Endothelial cell of umbilical vein (primary cell): Measurements from ENCODE around the gene OSBPL1A. TPM values are rescaled to one million over a fixed set of nuclear protein-coding genes. Genes with fewer than 3 reads are reported as not detected.

Experiments
- BruUV-seq: library from RNA; stranded (reverse); fragments of 400-500 nt; replicated peaks from 2 replicates; lab custom pipeline; 2021; lab: Mats Ljungman, UMichigan
- CTCF ChIA-PET: fragments of 300-600, 350-600 bp; sonication (Branson Sonifier 250); formaldehyde crosslinking; loops from one replicate; lab custom pipeline; 2021; ENCODE audit warnings: antibody characterized with exemption, inconsistent platforms; lab: Charles Lee
- POLR2A ChIA-PET: fragments of 300-600, 350-600 bp; sonication (Branson Sonifier 250); formaldehyde crosslinking; loops from one replicate; lab custom pipeline; 2021; ENCODE audit warnings: antibody characterized with exemption, inconsistent platforms; lab: Charles Lee
- DNase-seq: peaks from one replicate; pipeline ENCODE4 v3.0.0-alpha.2; 2011; ENCODE audit warnings: low read depth, low spot score
- FAIRE-seq: peaks from 2 replicates; lab custom pipeline; 2011; peaks lifted over from hg19 to GRCh38; lab: Jason Lieb, UNC
- H2AFZ ChIP-seq: 2 replicates; pipeline ENCODE4 v1.6.0; 2012; ENCODE audit warnings: low read depth, low read length, control low read depth, inconsistent platforms
- H3K27ac ChIP-seq: 2 replicates; pipeline ENCODE4 v1.5.1; 2011; ENCODE audit warnings: low read depth, mild to moderate bottlenecking, control low read depth, low read length, moderate library complexity; ENCODE audit not compliant: insufficient read depth
- H3K27me3 ChIP-seq, 2 experiments: 2 replicates each; pipeline versions ENCODE4 v1.6.0 to v1.6.1; 2011; ENCODE audit warnings: low read length in 2 of 2, mixed read lengths in 1 of 2; ENCODE audit not compliant: control insufficient read depth in 2 of 2, insufficient read depth in 2 of 2
- H3K36me3 ChIP-seq, 2 experiments: 2 replicates in 1 of 2; 3 replicates in 1 of 2; pipeline ENCODE4 v1.5.1; 2011; ENCODE audit warnings: low read length in 2 of 2, mild to moderate bottlenecking in 1 of 2, moderate library complexity in 1 of 2; ENCODE audit not compliant: control insufficient read depth in 2 of 2, insufficient read depth in 2 of 2; ENCODE audit errors: extremely low read depth in 1 of 2
- H3K4me1 ChIP-seq: 3 replicates; pipeline ENCODE4 v1.5.1; 2011; ENCODE audit warnings: mild to moderate bottlenecking, low read length; ENCODE audit not compliant: control insufficient read depth, insufficient read depth; ENCODE audit errors: extremely low read depth
- H3K4me2 ChIP-seq: 2 replicates; pipeline ENCODE4 v1.6.1; 2011; ENCODE audit warnings: low read length, control low read depth, mixed read lengths; ENCODE audit not compliant: insufficient read depth
- H3K4me3 ChIP-seq, 3 experiments: fragments of 200-600 bp in 1 of 3; sonication (generic), shearing (Covaris generic) in 1 of 3; replicated peaks in 1 of 3; 2 replicates each; pipeline ENCODE4 v1.5.1; 2011 to 2016; ENCODE audit warnings: control low read depth in 3 of 3, low read length in 3 of 3, mild to moderate bottlenecking in 2 of 3, inconsistent platforms in 1 of 3, low read depth in 1 of 3, moderate library complexity in 1 of 3; ENCODE audit not compliant: insufficient read depth in 1 of 3
- H3K79me2 ChIP-seq: 2 replicates; pipeline ENCODE4 v1.6.0; 2012; ENCODE audit warnings: low read length, inconsistent platforms; ENCODE audit not compliant: control insufficient read depth, insufficient read depth
- H3K9ac ChIP-seq: replicated peaks from 2 replicates; pipeline ENCODE3; 2011; ENCODE audit warnings: low read length, control low read depth; ENCODE audit not compliant: insufficient read depth; ENCODE audit errors: extremely low read depth
- H3K9me1 ChIP-seq: replicated peaks from 3 replicates; pipeline ENCODE4 v1.6.0; 2011; ENCODE audit warnings: mild to moderate bottlenecking, low read length; ENCODE audit not compliant: control insufficient read depth, insufficient read depth; ENCODE audit errors: extremely low read depth
- H3K9me3 ChIP-seq: replicated peaks from 2 replicates; pipeline ENCODE4 v1.5.1; 2012; ENCODE audit warnings: low read length, inconsistent platforms; ENCODE audit not compliant: control insufficient read depth, insufficient read depth
- H4K20me1 ChIP-seq: replicated peaks from 2 replicates; pipeline ENCODE3; 2011; ENCODE audit warnings: mild to moderate bottlenecking, low read length; ENCODE audit not compliant: control insufficient read depth, insufficient read depth; ENCODE audit errors: extremely low read depth
- CTCF ChIP-seq, 2 donors: IDR thresholded peaks; 1 replicate in 1 of 2; 2 replicates in 1 of 2; pipeline ENCODE4 v1.5.1; 2011; ENCODE audit warnings: low read length in 2 of 2, mild to moderate bottlenecking in 2 of 2, moderate library complexity in 2 of 2, control low read depth in 1 of 2, inconsistent platforms in 1 of 2, low read depth in 1 of 2; ENCODE audit not compliant: insufficient read depth in 1 of 2; ENCODE audit errors: extremely low read depth in 1 of 2
- EZH2 ChIP-seq: IDR thresholded peaks from 2 replicates; pipeline ENCODE4 v1.6.1; 2012; ENCODE audit warnings: borderline replicate concordance, low read depth, mild to moderate bottlenecking, moderate library complexity, low read length, inconsistent platforms; ENCODE audit not compliant: severe bottlenecking
- FOS ChIP-seq: IDR thresholded peaks from 2 replicates; pipeline ENCODE4 v1.6.1; 2011; ENCODE audit warnings: mild to moderate bottlenecking, low read length, moderate library complexity, borderline replicate concordance; ENCODE audit not compliant: insufficient read depth
- GATA2 ChIP-seq: IDR thresholded peaks from 2 replicates; pipeline ENCODE4 v1.7.0; 2011; ENCODE audit warnings: low read depth, mild to moderate bottlenecking, moderate library complexity, mixed read lengths, low read length; ENCODE audit not compliant: insufficient read length, insufficient read depth
- JUN ChIP-seq: IDR thresholded peaks from 2 replicates; pipeline ENCODE4 v1.6.1; 2011; ENCODE audit warnings: borderline replicate concordance, low read depth; ENCODE audit not compliant: insufficient read length, insufficient read depth
- MAX ChIP-seq: IDR thresholded peaks from 2 replicates; pipeline ENCODE4 v1.6.1; 2011; ENCODE audit not compliant: insufficient read depth, insufficient read length
- MYC ChIP-seq: IDR thresholded peaks from one replicate; pipeline ENCODE4 v1.6.1; 2011; ENCODE audit warnings: mild to moderate bottlenecking, low read depth, low read length
- POLR2A ChIP-seq: IDR thresholded peaks from 2 replicates; pipeline ENCODE4 v1.6.1; 2012; ENCODE audit warnings: low read depth, mild to moderate bottlenecking, control low read depth, low read length
- POLR2AphosphoS5 ChIP-seq: IDR thresholded peaks from 2 replicates; pipeline ENCODE4 v1.6.1; 2012; ENCODE audit warnings: low read depth, mild to moderate bottlenecking, control low read depth, low read length, moderate library complexity; ENCODE audit not compliant: insufficient read depth
- dilution Hi-C: fragments of 300-500 bp; cut with MboI; formaldehyde crosslinking; loops from one replicate; pipeline ENCODE4 v1.15.0; 2019; ENCODE audit warnings: low sequenced_read_pairs; ENCODE audit not compliant: extremely low pct_ligation_motif_present
- intact Hi-C: fragments of 100-400 bp; cut with micrococcal nuclease; formaldehyde crosslinking; loops from one replicate; pipeline ENCODE4 v1.10.0; 2022
- polyA plus RNA-seq, 4 experiments: library from polyadenylated mRNA; depleted of rRNA in 3 of 4; stranded (reverse) in 3 of 4; unstranded in 1 of 4; fragments of >200 nt; gene quantifications; 2 replicates each; pipeline versions ENCODE4 v1.2.1 to v1.2.3, GENCODE V29; 2011 to 2012; ENCODE audit warnings: missing spikeins in 1 of 4
- total RNA-seq: library from RNA; stranded (reverse); gene quantifications from 2 replicates; pipeline ENCODE4 v1.2.3, GENCODE V29; 2021

The OSBPL1A gene
- total and polyA plus RNA-seq, 2 donors (not counting 3 experiments of a cell fraction or from before 2014, with no cell fraction given), result 6.4 to 16.5 TPM

- H3K4me1 ChIP-seq, result peaks cover 4% of the 10 kb centered on the region
- ChIA-PET POLR2A (no interaction called here), CTCF (no interaction called here)
- H3K4me3 ChIP-seq, result no peak overlapping the region
- dilution Hi-C loops (no loop called here), intact Hi-C loops (no loop called here)
- no peak for DNase-seq
- H3K27ac ChIP-seq, result no peak overlapping the region
- H3K36me3 ChIP-seq, result no peaks in the 10 kb centered on the region
- H3K9ac ChIP-seq, result no peak overlapping the region
- no peaks in the 10 kb centered on the region for H3K9me1 ChIP-seq
- no peaks in the 10 kb centered on the region for H3K79me2 ChIP-seq
- FAIRE-seq, result no peak
- H3K27me3 ChIP-seq, result no peaks in the 10 kb centered on the region
- no peak overlapping the region for H2AFZ ChIP-seq
- no peak overlapping the region for H3K4me2 ChIP-seq
- no TSS peak for BruUV-seq
- TF ChIP-seq FOS (no peak), MYC (no peak), EZH2 (no peak), POLR2A (no peak), JUN (no peak), MAX (no peak), CTCF (IDR thresholded peaks at IDR 0.05; ENCODE audit: extremely low read depth in 1 of 2, insufficient read depth in 1 of 2, low read depth in 1 of 2, low read length in 2 of 2) (no peak), POLR2AphosphoS5 (no peak), GATA2 (no peak)
- no peaks in the 10 kb centered on the region for H4K20me1 ChIP-seq
- no peaks in the 10 kb centered on the region for H3K9me3 ChIP-seq
Measured at GRCh38 chr18:24140697-24141096, 256.9 kb downstream of the OSBPL1A start.
